Glutamatergic neuron (in vitro differentiated cells): ENCODE data around the gene BAIAP2L1. TPM values are rescaled to one million over a fixed set of nuclear protein-coding genes. Genes with fewer than 3 reads are reported as not detected.

ENCODE experiments used
- DNase-seq: peaks from one replicate; pipeline ENCODE4 v3.0.0; 2022
- H3K27ac Mint-ChIP-seq: one replicate; pipeline ENCODE4 v1.8.0; 2020; ENCODE audit warnings: mild to moderate bottlenecking, mixed read lengths, inconsistent platforms; ENCODE audit not compliant: unreplicated experiment
- H3K27me3 Mint-ChIP-seq: one replicate; pipeline ENCODE4 v1.8.0; 2020; ENCODE audit warnings: mild to moderate bottlenecking, moderate library complexity, mixed read lengths, inconsistent platforms; ENCODE audit not compliant: unreplicated experiment
- H3K36me3 Mint-ChIP-seq: one replicate; pipeline ENCODE4 v1.8.0; 2020; ENCODE audit warnings: mild to moderate bottlenecking, mixed read lengths, inconsistent platforms; ENCODE audit not compliant: unreplicated experiment
- H3K4me1 Mint-ChIP-seq: one replicate; pipeline ENCODE4 v1.8.0; 2020; ENCODE audit warnings: mild to moderate bottlenecking, low read depth, mixed read lengths, inconsistent platforms; ENCODE audit not compliant: unreplicated experiment
- H3K4me3 Mint-ChIP-seq: one replicate; pipeline ENCODE4 v1.8.0; 2020; ENCODE audit warnings: mild to moderate bottlenecking, mixed read lengths, inconsistent platforms; ENCODE audit not compliant: unreplicated experiment
- H3K9me3 Mint-ChIP-seq: one replicate; pipeline ENCODE4 v1.8.0; 2020; ENCODE audit warnings: mild to moderate bottlenecking, moderate library complexity, mixed read lengths, inconsistent platforms; ENCODE audit not compliant: unreplicated experiment
- CTCF ChIP-seq: fragments of 200-600 bp; sonication (generic); IDR thresholded peaks from one replicate; pipeline ENCODE4 v1.5.0; 2021; ENCODE audit not compliant: partially characterized antibody, unreplicated experiment
- total RNA-seq: library from RNA; stranded (reverse); fragmentation: NEBNext Ultra II Directional; extraction: Animal tissue kit (Norgen Biotek cat#: 25700); gene quantifications from one replicate; pipeline ENCODE4 v1.2.1, GENCODE V29; 2021; ENCODE audit not compliant: unreplicated experiment

Gene BAIAP2L1
- total RNA-seq, 1 donor from 2014 or later, result 0.66 TPM

GRCh38 chr7:98278936-98279335 is 122.0 kb downstream of the BAIAP2L1 start:
- Mint-ChIP-seq H3K9me3 (peaks cover 6% of the 10 kb centered on the region), H3K36me3 (no peaks in the 10 kb centered on the region), H3K27me3 (peaks cover 14% of the 10 kb centered on the region), H3K4me1 (peaks cover 11% of the 10 kb centered on the region), H3K27ac (no peak overlapping the region), H3K4me3 (no peak overlapping the region)
- TF ChIP-seq CTCF, result no peak
- no peak for DNase-seq

GRCh38 chr7:98278408-98278807 is 122.5 kb downstream of the BAIAP2L1 start:
- H3K27me3 Mint-ChIP-seq, result peaks cover 14% of the 10 kb centered on the region
- peaks cover 11% of the 10 kb centered on the region for H3K4me1 Mint-ChIP-seq
- H3K27ac Mint-ChIP-seq, result no peak overlapping the region
- no peak for TF ChIP-seq CTCF
- H3K4me3 Mint-ChIP-seq, result no peak overlapping the region
- H3K36me3 Mint-ChIP-seq, result no peaks in the 10 kb centered on the region
- DNase-seq, result no peak
- H3K9me3 Mint-ChIP-seq, result peaks cover 6% of the 10 kb centered on the region

- TF ChIP-seq CTCF, result no peak
Observed at GRCh38 chr7:98276241-98276761, 124.6 kb downstream of the BAIAP2L1 start.

GRCh38 chr7:98267303-98267702 is 133.6 kb downstream of the BAIAP2L1 start:
- H3K27ac Mint-ChIP-seq, result no peak overlapping the region
- no peak for TF ChIP-seq CTCF
- H3K4me3 Mint-ChIP-seq, result no peak overlapping the region
- no peaks in the 10 kb centered on the region for H3K27me3 Mint-ChIP-seq
- H3K4me1 Mint-ChIP-seq, result peaks cover 2% of the 10 kb centered on the region
- peaks cover 5% of the 10 kb centered on the region for H3K9me3 Mint-ChIP-seq
- DNase-seq, result no peak
- H3K36me3 Mint-ChIP-seq, result no peaks in the 10 kb centered on the region

More at GRCh38 chr7:98276241-98276761, 124.6 kb downstream of the BAIAP2L1 start:
- H3K4me3 Mint-ChIP-seq, result no peak overlapping the region
- no peaks in the 10 kb centered on the region for H3K36me3 Mint-ChIP-seq
- no peak for DNase-seq
- H3K27ac Mint-ChIP-seq, result no peak overlapping the region
- peaks cover 2% of the 10 kb centered on the region for H3K9me3 Mint-ChIP-seq
- H3K4me1 Mint-ChIP-seq, result peaks cover 2% of the 10 kb centered on the region
- H3K27me3 Mint-ChIP-seq, result peaks cover 4% of the 10 kb centered on the region

- Mint-ChIP-seq H3K4me1 (peaks cover 2% of the 10 kb centered on the region), H3K9me3 (peaks cover 5% of the 10 kb centered on the region), H3K27me3 (no peaks in the 10 kb centered on the region), H3K27ac (no peak overlapping the region), H3K36me3 (no peaks in the 10 kb centered on the region), H3K4me3 (no peak overlapping the region)
- no peak for TF ChIP-seq CTCF
- no peak for DNase-seq
Observed at GRCh38 chr7:98266840-98267239, 134.1 kb downstream of the BAIAP2L1 start.
